ENCODE data around the gene TROAP. TPM values are rescaled to one million over a fixed set of nuclear protein-coding genes. Genes with fewer than 3 reads are reported as not detected.

TROAP gene
- total and polyA plus RNA-seq, 2 donors (not counting 1 experiment from before 2014, with no cell fraction given), result 0.88 to 1.0 TPM

DNA sequence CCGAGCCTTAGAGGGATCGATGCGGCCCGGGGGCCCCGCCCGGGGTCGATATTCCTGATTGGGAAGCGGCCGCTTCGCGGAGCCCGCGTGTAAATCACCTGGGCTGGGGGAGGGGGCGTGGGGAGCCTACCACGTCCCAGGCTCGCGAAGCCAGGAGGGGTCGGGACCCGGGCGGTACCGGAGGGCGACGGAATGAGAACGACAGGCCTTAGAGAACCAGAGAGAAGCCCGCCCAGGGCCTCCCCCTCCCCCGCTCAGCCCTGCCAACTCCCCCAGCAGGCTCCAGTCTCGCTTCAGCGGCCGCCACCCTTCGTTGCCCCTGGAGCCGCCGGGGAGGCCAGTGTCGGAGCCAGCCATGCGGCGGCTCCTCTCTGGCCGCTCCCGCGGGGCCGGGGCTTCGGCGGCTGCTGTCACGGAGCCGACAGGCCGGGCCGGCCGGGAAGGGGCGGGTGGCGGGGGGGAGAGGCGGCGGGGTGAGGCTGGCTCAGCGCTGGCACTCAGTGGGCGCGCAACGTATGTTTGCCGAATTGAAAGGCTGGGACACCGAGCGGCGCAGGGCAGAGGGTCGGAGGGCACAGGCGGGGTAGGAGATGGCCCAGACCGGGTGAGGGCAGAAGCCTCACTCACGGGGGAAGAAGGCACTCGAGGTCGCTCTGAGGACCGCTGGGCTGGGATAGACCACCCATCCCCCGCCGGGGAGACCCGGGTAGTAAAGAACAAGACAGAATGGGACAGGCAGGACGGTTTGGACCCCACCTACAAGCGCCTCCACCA lies 22.2 kb downstream of the TROAP start:
- H3K9ac ChIP-seq (ENCODE audit: low read length), result peak overlapping the region; percentile 39
- no peaks in the 10 kb centered on the region for H3K36me3 ChIP-seq (replicated peaks in 1 of 2; ENCODE audit: control extremely low read depth in 1 of 2, control insufficient read depth in 1 of 2, extremely low read depth in 1 of 2, insufficient read depth in 2 of 2, low read length in 1 of 2)
- peaks cover 41% of the 10 kb centered on the region for H3K27me3 Mint-ChIP-seq
- H2AFZ ChIP-seq (ENCODE audit: insufficient read depth, low read depth, low read length, poor library complexity, severe bottlenecking), result no peak overlapping the region
- H3K4me1 Mint-ChIP-seq, result peaks cover 60% of the 10 kb centered on the region
- DNase-seq, result peak; percentile 64
- WGBS (ENCODE audit: insufficient coverage), result 2% methylated on average over 53 of the region's 70 CpGs
- H4K20me1 ChIP-seq (ENCODE audit: control insufficient read depth, insufficient read depth, low read length, poor library complexity, severe bottlenecking), result peaks cover 24% of the 10 kb centered on the region
- POLR2A ChIA-PET, result interaction anchor here (1.5 kb wide), 1 partner anchor 22 kb away, joined by 8 read pairs; the partner anchor contains the start of gene SPATS2
- peak overlapping the region; percentile 80 for H3K4me2 ChIP-seq (replicated peaks; ENCODE audit: low read depth, low read length, poor library complexity, severe bottlenecking)
- CTCF ChIA-PET, result interaction anchor here (5.3 to 22.4 kb wide), 4 partner anchors 10 to 169 kb away, joined by 77 to 729 read pairs (median 117); partner anchors contain the start of gene C1QL4
- peak; percentile 44 for TF ChIP-seq EZH2 (IDR thresholded peaks at IDR 0.05; ENCODE audit: borderline replicate concordance, insufficient read depth, low read depth, low read length, poor library complexity, severe bottlenecking)
- TF ChIP-seq, protein P1, sequence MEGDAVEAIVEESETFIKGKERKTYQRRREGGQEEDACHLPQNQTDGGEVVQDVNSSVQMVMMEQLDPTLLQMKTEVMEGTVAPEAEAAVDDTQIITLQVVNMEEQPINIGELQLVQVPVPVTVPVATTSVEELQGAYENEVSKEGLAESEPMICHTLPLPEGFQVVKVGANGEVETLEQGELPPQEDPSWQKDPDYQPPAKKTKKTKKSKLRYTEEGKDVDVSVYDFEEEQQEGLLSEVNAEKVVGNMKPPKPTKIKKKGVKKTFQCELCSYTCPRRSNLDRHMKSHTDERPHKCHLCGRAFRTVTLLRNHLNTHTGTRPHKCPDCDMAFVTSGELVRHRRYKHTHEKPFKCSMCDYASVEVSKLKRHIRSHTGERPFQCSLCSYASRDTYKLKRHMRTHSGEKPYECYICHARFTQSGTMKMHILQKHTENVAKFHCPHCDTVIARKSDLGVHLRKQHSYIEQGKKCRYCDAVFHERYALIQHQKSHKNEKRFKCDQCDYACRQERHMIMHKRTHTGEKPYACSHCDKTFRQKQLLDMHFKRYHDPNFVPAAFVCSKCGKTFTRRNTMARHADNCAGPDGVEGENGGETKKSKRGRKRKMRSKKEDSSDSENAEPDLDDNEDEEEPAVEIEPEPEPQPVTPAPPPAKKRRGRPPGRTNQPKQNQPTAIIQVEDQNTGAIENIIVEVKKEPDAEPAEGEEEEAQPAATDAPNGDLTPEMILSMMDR (IDR thresholded peaks at IDR 0.05), result no peak
- no peak overlapping the region for H3K27ac Mint-ChIP-seq
- no peak overlapping the region for H3K27ac ChIP-seq (ENCODE audit: low read length in 2 of 2)
- H3K27me3 ChIP-seq (replicated peaks in 1 of 4; ENCODE audit: control extremely low read depth in 1 of 4, control insufficient read depth in 3 of 4, insufficient read depth in 4 of 4, low read length in 3 of 4), result peaks cover 0 to 91% (median 59%) of the 10 kb centered on the region in 4 experiments
- peaks cover 0 to 35% (median 0%) of the 10 kb centered on the region in 3 donors for H3K9me3 ChIP-seq (ENCODE audit: control extremely low read depth in 1 of 3, control insufficient read depth in 2 of 3, insufficient read depth in 1 of 3, low read length in 2 of 3)
- intact Hi-C loops (cut with micrococcal nuclease), result loop anchor here (10.0 kb wide), 2 partner anchors 250 to 500 kb away; partner anchors contain the start of genes BCDIN3D and DHH
- no peaks in the 10 kb centered on the region for H3K79me2 ChIP-seq (ENCODE audit: control insufficient read depth, insufficient read depth, low read length)
- H3K4me3 Mint-ChIP-seq, result peak overlapping the region; percentile 90
- H3K4me3 ChIP-seq (ENCODE audit: control extremely low read depth in 1 of 5, extremely low read depth in 1 of 5, insufficient read depth in 1 of 5, low read depth in 2 of 5, low read length in 4 of 5), result peak overlapping the region in 4 of 5 experiments; percentile 16 to 61 (median 38)
- no peaks in the 10 kb centered on the region for H3K9me3 Mint-ChIP-seq (ENCODE audit: insufficient read depth)
- peak; percentile 40 for ATAC-seq (ENCODE audit: low read depth)
- H3K4me1 ChIP-seq (ENCODE audit: control insufficient read depth in 2 of 2, insufficient read depth in 2 of 2, low read length in 2 of 2), result peaks cover 65 to 67% of the 10 kb centered on the region in 2 donors
